ENCODE measurements around the gene RAD9B. TPM values are rescaled to one million over a fixed set of nuclear protein-coding genes. Genes with fewer than 3 reads are reported as not detected.
A peak's percentile ranks its signal among the peaks of the same experiment; 100 is the strongest.
"Not testable (repeated sequence)": the region's sequence is repeated elsewhere in the genome, so short reads cannot be mapped to it uniquely, and the experiment has no call there.

RAD9B gene
- total RNA-seq, 1 donor from 2014 or later: 0.29 TPM

- DNase-seq (ENCODE audit: extremely low read depth, low read depth, low spot score): not testable (repeated sequence)
Measured at GRCh38 chr12:110520876-110521712, 19.0 kb downstream of the RAD9B start.

DNA sequence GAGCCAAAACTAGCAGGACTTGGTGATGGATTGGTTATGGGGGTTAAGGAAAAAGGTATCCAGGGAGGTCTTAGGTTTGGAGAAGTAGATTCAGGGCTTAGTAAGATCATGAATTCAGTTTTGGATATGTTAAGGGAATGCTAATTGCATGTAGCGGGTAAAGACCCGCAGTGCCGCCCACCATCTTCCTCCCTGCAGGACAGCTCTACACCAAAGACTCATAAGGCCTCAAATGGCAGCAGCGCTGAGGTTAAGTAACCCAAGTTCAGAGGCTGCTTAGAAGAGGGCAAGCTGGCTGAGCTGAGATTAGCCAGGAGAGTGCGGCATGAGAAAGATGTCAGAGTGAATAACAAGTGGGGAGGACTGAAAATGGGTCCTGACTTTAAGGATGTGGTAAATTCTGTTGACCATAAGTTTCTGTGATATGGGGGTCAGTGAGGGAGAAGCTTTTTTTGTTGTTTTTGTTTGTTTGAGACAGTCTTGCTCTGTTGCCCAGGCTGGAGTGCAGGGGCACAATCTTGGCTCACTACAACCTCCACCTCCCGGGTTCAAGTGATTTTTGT, 26.2 kb downstream of the RAD9B start:
- DNase-seq (ENCODE audit: extremely low read depth, low read depth, low spot score): no peak

- DNase-seq (ENCODE audit: extremely low read depth, low read depth, low spot score): no peak
Measured at GRCh38 chr12:110530511-110530910, 28.4 kb downstream of the RAD9B start.

DNA sequence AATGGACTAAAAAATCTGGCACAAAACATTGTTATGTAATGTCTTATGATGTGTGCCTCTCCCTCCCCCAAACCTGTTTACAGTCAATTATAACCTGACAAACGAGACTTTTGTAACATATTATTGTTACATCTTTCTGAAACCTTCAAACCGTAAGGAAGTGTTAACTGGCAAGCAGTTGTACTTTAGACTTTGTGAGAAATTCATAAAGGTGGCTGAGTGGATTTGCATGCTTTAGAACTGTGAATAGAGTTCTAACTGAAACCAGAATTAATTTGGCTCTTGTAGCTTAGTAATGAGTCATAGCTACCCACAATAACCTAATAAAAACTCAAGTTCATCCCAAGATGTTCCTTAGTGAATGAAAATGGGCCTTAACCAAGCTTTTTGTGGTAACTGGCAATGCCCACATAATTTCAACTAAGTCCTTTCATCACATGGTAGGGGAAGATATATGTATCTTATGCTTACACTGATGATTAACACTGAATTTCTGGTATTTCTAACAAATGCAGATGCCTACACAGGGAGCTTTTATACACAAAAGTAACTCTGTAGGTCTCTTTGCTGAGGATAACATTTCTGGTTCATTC, 29.7 kb downstream of the RAD9B start:
- no peak for DNase-seq (ENCODE audit: extremely low read depth, low read depth, low spot score)

DNA sequence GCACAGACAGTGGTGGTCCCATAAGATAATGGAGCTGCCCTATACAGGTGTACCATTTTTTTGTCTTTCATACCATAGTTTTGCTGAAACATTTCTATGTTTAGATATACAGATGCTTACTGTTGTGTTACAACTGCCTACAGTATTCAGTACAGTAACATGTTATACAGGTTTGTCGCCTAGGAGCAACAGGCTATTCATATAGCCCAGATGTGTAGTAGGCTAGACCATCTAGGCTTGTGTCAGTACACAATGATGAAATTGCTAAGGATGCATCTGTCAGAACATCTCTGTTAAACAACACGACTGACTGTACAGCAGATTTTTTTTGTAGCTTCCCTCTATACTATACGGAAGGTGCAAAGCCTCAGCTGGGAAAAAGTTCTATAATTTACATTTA, 30.5 kb downstream of the RAD9B start:
- DNase-seq (ENCODE audit: extremely low read depth, low read depth, low spot score): no peak

- DNase-seq (ENCODE audit: extremely low read depth, low read depth, low spot score): no peak
Measured at GRCh38 chr12:110533607-110534006, 31.5 kb downstream of the RAD9B start.

DNA sequence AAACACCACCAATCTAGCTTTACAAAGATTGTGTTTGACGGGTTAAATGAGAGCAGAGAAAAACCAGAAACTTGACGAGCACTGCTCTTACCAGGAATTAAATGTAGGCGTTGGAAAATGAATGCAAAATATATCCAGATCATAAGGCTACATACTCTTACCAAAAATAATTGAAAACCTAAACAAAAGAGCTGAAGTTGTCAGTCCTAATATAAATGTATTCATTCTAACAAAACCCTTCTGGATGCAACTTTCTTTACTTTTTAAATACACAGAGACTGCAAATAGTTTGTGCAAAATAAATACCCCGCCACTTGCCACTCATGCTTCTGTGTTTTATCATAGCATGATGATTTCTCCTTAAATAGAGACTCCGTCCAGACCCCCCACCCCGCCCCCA, 32.7 kb downstream of the RAD9B start:
- DNase-seq (ENCODE audit: extremely low read depth, low read depth, low spot score): no peak

- DNase-seq (ENCODE audit: extremely low read depth, low read depth, low spot score): no peak
Measured at GRCh38 chr12:110536834-110537604, 34.9 kb downstream of the RAD9B start.

DNA sequence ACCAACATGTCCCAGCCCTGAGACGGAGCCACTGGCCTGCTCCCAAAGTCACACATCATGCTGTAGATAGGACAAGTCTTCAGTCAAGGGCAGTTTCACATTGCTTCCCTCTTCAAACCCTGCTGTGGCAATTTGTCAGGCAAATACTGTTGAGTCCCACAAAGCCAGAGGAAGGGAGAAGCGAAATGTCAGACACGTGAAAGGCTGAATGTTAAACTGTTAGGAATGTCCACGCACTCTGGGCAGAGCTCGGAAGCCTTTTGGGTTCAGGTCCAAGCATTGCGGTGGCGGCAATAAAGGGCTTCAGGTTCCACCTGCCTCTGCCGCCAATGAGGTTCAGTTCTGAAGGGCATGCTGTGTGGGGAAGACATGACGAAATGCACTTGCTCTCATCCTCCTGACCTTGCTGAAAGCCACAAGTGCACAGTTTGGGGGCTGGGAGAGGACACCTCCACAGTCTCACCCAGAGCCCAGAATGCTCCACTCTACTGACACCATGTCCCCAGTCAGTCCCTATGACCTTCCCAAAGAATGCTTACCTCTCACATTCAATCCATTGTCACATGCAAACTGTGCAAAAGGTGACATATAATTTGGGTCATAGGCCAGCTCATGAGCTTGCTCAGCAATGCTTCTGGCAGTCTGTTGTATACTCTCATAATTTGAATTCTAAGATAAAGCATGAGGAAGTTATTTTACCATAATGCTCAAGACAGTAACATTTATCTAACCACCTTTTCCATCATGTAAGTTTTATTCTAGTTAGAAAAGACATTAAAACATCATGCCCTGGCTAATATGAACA, 35.7 kb downstream of the RAD9B start:
- DNase-seq (ENCODE audit: extremely low read depth, low read depth, low spot score): no peak

DNA sequence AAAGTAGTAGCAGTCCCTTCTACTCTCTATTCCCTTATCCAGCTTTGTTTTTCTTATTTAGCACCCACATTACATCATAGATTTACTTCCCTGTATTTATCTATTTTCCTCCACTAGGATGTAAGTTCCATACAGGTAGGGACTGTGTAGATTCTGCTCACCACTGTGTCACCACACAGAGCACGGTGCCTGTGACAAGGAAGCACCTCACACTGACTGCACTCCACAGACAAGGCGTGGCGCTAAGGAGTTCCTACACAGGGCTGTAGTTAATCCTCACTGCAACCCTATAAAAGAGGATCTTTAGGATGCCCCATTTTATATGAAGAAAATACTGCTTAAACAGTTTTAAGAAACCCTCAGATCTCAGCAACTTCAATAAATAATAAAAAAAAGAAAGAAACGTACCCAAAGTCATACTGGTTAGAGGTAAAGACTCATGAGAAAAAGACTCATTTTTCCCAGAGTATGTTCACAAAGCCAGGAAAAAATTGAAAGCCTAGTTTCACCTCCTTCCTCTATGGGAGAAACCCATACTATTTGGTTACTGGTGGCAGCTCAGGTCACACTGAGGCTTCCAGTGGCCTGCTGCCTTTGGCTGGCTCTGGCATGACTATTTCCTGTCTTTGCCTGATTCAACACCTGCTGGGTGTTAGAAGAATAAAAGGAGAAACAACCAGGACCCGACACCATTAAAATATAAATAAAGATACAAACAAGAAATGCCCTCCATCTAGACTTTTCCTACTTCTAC, 36.9 kb downstream of the RAD9B start:
- DNase-seq (ENCODE audit: extremely low read depth, low read depth, low spot score): no peak

GRCh38 chr12:110540048-110540447, 37.9 kb downstream of the RAD9B start:
- no peak for DNase-seq (ENCODE audit: extremely low read depth, low read depth, low spot score)

DNA sequence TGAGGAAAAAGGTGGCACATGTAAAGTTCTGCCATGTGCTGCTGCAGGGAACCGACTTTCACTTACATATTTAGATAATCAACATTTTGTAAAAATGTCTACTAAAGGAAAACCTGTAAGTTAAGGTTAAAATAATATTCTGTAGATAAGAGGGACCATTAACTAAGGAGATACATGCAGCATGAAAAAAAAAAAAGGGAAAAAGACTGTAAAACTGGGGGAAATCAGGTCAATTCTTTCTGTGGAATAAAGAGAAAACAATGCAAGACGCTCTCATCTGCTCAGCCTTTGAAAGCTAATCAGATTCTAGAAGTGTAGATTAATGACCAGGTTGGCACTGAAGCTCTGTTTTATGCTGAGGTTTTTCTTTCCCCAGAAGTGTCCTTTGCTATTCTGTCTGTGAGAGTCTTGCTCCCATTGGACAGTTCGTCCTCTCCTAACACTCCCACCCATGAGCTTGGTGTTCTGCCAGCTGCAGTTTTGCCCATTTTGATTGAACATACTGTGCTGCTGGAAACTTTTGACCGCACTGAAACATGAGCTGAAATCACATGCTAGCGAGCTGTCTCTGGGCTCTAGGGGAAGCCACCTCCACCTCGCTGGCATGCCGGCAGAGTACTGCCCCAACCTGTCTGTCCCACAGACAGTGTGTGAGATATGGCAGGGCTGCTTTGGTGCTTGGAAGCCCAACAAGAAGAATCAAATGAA, 41.3 kb downstream of the RAD9B start:
- no peak for DNase-seq (ENCODE audit: extremely low read depth, low read depth, low spot score)

GRCh38 chr12:110543965-110544364, 41.8 kb downstream of the RAD9B start:
- DNase-seq (ENCODE audit: extremely low read depth, low read depth, low spot score): no peak

GRCh38 chr12:110545259-110545658, 43.1 kb downstream of the RAD9B start:
- peak; percentile 92 for DNase-seq (ENCODE audit: extremely low read depth, low read depth, low spot score)

- no peak for DNase-seq (ENCODE audit: extremely low read depth, low read depth, low spot score)
Measured at GRCh38 chr12:110545812-110546211, 43.7 kb downstream of the RAD9B start.

DNA sequence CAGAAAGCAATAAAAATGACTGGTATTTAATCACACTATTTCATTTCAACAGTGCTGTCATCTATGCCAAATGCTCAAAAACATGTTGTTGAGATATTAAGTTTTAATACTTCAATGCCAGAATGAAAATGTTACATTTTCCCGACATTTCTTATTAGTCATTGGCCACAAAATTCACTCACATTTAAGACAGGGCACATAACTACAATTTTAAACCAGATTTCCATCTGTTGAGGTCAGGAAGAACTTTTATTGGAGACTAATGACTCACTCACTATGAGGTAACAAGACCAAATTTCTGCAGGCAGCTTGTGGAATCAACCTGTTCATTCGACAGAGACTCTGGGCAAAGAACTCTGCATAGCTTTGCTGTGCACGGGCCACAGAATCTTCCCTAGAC, 44.2 kb downstream of the RAD9B start:
- no peak for DNase-seq (ENCODE audit: extremely low read depth, low read depth, low spot score)

GRCh38 chr12:110547090-110547489, 45.0 kb downstream of the RAD9B start:
- DNase-seq (ENCODE audit: extremely low read depth, low read depth, low spot score): no peak

DNA sequence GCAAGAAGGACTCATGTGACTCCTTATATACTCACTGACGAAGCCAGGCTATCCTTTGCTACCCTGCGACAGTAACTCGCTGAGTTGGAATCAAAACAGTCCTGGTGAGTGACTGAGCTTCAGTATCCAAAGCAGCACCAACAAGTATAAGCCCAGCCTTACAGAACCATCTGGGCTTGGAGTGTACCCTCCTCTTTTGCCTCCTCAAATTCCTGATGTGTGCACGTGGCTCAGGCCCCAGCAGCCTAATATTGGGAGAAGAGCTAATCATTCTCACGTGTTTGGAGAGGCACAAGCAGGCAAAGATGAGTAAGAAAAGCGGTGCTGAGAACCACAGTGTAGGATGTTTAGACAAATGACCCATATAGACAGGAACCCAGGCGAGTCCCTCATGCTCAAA, 46.5 kb downstream of the RAD9B start:
- DNase-seq (ENCODE audit: extremely low read depth, low read depth, low spot score): no peak

DNA sequence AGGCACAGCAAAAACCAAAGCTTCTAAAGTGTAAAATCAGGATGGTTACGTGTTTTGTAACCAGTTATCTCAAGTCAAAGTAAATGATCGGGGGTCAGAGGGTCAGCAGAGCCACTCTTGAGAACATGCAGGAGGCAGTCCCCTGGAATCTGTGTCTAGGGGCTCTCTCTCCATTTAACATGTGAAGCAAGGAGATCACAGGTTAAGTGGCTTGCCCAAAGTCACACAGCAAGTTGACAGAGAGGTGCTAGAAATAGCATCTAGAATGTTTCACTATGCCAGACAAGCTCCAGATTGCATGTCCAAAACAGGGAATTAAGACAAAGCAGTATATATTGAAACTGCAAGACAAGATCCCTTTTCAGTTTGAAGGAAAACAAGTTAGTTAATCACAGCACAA, 47.6 kb downstream of the RAD9B start:
- no peak for DNase-seq (ENCODE audit: extremely low read depth, low read depth, low spot score)
